Right lobe of liver (tissue), 4 donors: ENCODE measurements around the gene TMEM131.

Experiments
- POLR2A ChIP-seq: fragments of 450-650 bp; IDR thresholded peaks from one replicate; pipeline ENCODE4 v1.6.1; 2017; ENCODE audit warnings: antibody characterized with exemption, mild to moderate bottlenecking
- TF ChIP-seq, protein P1 (sequence below), 4 donors: fragments of 200-600 bp in 3 of 4; fragments of 450-650 bp in 1 of 4; IDR thresholded peaks; one replicate each; pipeline versions ENCODE4 v1.5.1 to v1.8.0; 2016 to 2022; ENCODE audit warnings: antibody characterized with exemption in 4 of 4, mild to moderate bottlenecking in 2 of 4
- donor health status: DM: no; HTN: no; CAD: no.
- donor health status: DM: no; HTN: no; CAD: no.
- donor health status: DM: no; HTN: yes; CAD: no.

DNA sequence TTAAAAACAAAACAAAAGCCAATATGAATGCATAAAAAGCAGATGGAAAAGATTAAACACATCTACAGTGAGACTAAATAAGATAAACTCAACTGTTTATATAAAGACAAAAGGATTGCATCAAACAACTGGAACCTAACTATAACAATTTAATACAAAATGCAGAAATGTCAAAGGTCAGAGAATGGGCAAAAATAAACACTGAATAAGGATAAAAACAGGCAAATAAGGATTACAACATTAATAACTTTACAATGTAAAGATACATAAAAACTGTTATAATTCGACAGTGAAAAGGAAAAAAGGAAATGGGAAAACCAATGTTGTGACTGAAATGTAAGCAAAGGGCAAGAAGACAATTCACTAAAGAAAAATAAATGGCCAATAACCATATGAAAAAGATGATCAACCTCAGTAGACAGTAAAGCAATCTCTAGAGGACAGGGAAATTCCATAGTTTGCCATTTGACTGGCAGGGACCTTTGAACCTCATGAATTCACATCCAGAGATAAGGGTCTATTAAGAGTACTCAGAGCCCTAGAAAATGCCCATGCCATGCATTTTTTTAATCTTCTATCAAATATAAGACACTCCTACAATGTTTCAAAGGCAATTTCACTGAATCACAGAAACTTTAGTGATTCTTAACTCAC is 83.7 kb downstream of the TMEM131 start:
- TF ChIP-seq, protein P1, sequence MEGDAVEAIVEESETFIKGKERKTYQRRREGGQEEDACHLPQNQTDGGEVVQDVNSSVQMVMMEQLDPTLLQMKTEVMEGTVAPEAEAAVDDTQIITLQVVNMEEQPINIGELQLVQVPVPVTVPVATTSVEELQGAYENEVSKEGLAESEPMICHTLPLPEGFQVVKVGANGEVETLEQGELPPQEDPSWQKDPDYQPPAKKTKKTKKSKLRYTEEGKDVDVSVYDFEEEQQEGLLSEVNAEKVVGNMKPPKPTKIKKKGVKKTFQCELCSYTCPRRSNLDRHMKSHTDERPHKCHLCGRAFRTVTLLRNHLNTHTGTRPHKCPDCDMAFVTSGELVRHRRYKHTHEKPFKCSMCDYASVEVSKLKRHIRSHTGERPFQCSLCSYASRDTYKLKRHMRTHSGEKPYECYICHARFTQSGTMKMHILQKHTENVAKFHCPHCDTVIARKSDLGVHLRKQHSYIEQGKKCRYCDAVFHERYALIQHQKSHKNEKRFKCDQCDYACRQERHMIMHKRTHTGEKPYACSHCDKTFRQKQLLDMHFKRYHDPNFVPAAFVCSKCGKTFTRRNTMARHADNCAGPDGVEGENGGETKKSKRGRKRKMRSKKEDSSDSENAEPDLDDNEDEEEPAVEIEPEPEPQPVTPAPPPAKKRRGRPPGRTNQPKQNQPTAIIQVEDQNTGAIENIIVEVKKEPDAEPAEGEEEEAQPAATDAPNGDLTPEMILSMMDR (IDR thresholded peaks at IDR 0.05), result no peak
- no peak for TF ChIP-seq POLR2A
